ENCODE data around the gene SLC43A3.

SLC43A3 gene

DNA sequence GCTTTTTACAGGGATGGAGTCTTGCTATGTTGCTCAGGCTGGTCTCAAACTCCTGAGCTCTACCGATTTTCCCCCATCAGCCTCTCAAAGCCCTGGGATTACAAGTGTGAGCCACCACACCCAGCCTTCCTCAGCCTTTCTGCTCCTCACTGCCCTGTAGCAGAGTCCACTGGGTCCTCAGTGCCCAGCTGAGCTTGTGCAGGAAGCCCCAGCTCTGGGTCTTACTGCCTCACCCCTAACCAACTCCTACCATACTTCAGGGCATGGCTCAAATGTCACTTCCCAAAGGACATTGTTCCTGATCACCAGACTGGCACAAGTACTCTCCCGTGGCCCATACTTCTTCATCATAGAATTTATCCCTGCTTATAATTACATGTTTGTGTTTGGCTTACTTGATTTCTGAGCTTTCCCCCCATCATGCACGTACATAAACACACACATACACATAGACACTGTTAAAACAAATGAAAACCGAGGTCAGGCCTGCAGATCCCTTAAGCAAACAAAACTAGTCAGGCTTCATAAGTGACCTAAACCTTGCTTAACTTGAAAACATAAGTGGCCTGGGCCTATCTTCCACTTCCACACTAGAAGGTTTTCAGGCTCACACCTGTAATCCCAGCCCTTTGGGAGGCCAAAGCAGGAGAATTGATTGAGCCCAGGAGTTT, 14.0 kb upstream of the SLC43A3 start:
- no peak overlapping the region for H3K4me3 ChIP-seq (ENCODE audit: severe bottlenecking)
- no peaks in the 10 kb centered on the region for H3K4me1 ChIP-seq (ENCODE audit: insufficient read depth, poor library complexity, severe bottlenecking)
- no peaks in the 10 kb centered on the region for H3K27me3 ChIP-seq (ENCODE audit: insufficient read depth, poor library complexity, severe bottlenecking)
- no peaks in the 10 kb centered on the region for H3K9me3 ChIP-seq (ENCODE audit: severe bottlenecking)
- ATAC-seq (ENCODE audit: low read depth) = no peak
- no peak overlapping the region for H3K27ac ChIP-seq (ENCODE audit: poor library complexity, severe bottlenecking)
- DNase-seq (ENCODE audit: low spot score) = no peak
- TF ChIP-seq CTCF (IDR thresholded peaks at IDR 0.05; ENCODE audit: poor library complexity, severe bottlenecking) = no peak
- no peaks in the 10 kb centered on the region for H3K36me3 ChIP-seq (ENCODE audit: low read depth)

GRCh38 chr11:57439786-57440185, 12.9 kb upstream of the SLC43A3 start:
- Histone ChIP-seq H3K4me1 (ENCODE audit: insufficient read depth, poor library complexity, severe bottlenecking) (peaks cover 4% of the 10 kb centered on the region), H3K36me3 (ENCODE audit: low read depth) (no peaks in the 10 kb centered on the region), H3K27me3 (ENCODE audit: insufficient read depth, poor library complexity, severe bottlenecking) (no peaks in the 10 kb centered on the region), H3K9me3 (ENCODE audit: severe bottlenecking) (no peaks in the 10 kb centered on the region), H3K4me3 (ENCODE audit: severe bottlenecking) (no peak overlapping the region), H3K27ac (ENCODE audit: poor library complexity, severe bottlenecking) (no peak overlapping the region)
- no peak for DNase-seq (ENCODE audit: low spot score)
- TF ChIP-seq CTCF (IDR thresholded peaks at IDR 0.05; ENCODE audit: poor library complexity, severe bottlenecking) = no peak
- ATAC-seq (ENCODE audit: low read depth) = no peak

GRCh38 chr11:57438345-57439285, 11.7 kb upstream of the SLC43A3 start:
- Histone ChIP-seq H3K9me3 (ENCODE audit: severe bottlenecking) (no peaks in the 10 kb centered on the region), H3K36me3 (ENCODE audit: low read depth) (no peaks in the 10 kb centered on the region), H3K4me1 (ENCODE audit: insufficient read depth, poor library complexity, severe bottlenecking) (peaks cover 14% of the 10 kb centered on the region), H3K27ac (ENCODE audit: poor library complexity, severe bottlenecking) (no peak overlapping the region), H3K27me3 (ENCODE audit: insufficient read depth, poor library complexity, severe bottlenecking) (no peaks in the 10 kb centered on the region), H3K4me3 (ENCODE audit: severe bottlenecking) (no peak overlapping the region)
- ATAC-seq (ENCODE audit: low read depth) (no peak), DNase-seq (ENCODE audit: low spot score) (no peak)
- no peak for TF ChIP-seq CTCF (IDR thresholded peaks at IDR 0.05; ENCODE audit: poor library complexity, severe bottlenecking)

DNA sequence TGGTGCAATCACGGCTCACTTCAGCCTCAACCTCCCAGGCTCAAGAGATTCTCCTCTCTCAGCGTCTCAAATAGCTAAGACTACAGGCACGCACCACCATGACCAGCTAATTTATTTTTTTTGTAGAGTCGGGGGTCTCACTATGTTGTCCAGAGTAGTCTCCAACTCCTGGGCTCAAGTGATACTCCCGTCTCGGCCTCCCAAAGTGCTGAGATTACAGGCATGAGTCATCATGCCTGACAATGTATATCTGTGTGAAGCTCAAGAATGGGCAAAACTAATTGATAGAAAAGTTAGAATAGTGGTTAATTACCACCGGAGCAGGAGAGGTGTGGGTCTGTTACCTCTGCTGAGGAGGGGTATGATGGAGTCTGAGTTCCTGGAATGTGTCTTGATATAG, 9.1 kb upstream of the SLC43A3 start:
- no peaks in the 10 kb centered on the region for H3K27me3 ChIP-seq (ENCODE audit: insufficient read depth, poor library complexity, severe bottlenecking)
- peaks cover 16% of the 10 kb centered on the region for H3K4me1 ChIP-seq (ENCODE audit: insufficient read depth, poor library complexity, severe bottlenecking)
- TF ChIP-seq CTCF (IDR thresholded peaks at IDR 0.05; ENCODE audit: poor library complexity, severe bottlenecking) = no peak
- H3K9me3 ChIP-seq (ENCODE audit: severe bottlenecking) = no peaks in the 10 kb centered on the region
- H3K36me3 ChIP-seq (ENCODE audit: low read depth) = no peaks in the 10 kb centered on the region
- no peak for ATAC-seq (ENCODE audit: low read depth)
- no peak for DNase-seq (ENCODE audit: low spot score)
- H3K4me3 ChIP-seq (ENCODE audit: severe bottlenecking) = no peak overlapping the region
- H3K27ac ChIP-seq (ENCODE audit: poor library complexity, severe bottlenecking) = no peak overlapping the region
